Pancreas (tissue), 10 donors: ENCODE results near the gene IL16. TPM values are rescaled to one million over a fixed set of nuclear protein-coding genes. Genes with fewer than 3 reads are reported as not detected.
A peak's percentile ranks its signal among the peaks of the same experiment; 100 is the strongest.

Experiments used
- ATAC-seq, 4 donors: fragments of 200-7000 bp; cut with Tn5 transposase; one replicate each; pipeline versions ENCODE4 v1.8.0 to v1.9.1; 2020; ENCODE audit warnings: mild to moderate bottlenecking in 4 of 4, moderate library complexity in 4 of 4
- DNase-seq, 6 donors: peaks; one replicate each; pipeline ENCODE4 v3.0.0-alpha.2; 2020
- FAIRE-seq: peaks from 2 replicates; lab custom pipeline; 2012; peaks lifted over from hg19 to GRCh38; lab: Jason Lieb, UNC
- H3K27ac ChIP-seq, 4 donors: fragments of 200-600 bp; sonication (generic); 1 replicate in 3 of 4; 2 replicates in 1 of 4; pipeline versions ENCODE4 v1.5.0 to v1.8.0; 2020
- H3K27me3 ChIP-seq, 4 donors: fragments of 200-600 bp; one replicate each; pipeline ENCODE4 v1.8.0; 2021
- H3K36me3 ChIP-seq, 3 donors: fragments of 200-600 bp; sonication (generic) in 1 of 3; one replicate each; pipeline versions ENCODE4 v1.5.0 to v1.8.0; 2020 to 2021
- H3K4me1 ChIP-seq, 3 donors: fragments of 200-600 bp; one replicate each; pipeline ENCODE4 v1.8.0; 2021
- H3K4me3 ChIP-seq, 4 donors: fragments of 200-600 bp; sonication (generic) in 2 of 4; one replicate each; pipeline versions ENCODE4 v1.5.0 to v1.8.0; 2020 to 2021
- H3K9me3 ChIP-seq, 4 donors: fragments of 200-600 bp; one replicate each; pipeline ENCODE4 v1.8.0; 2021
- WGBS, 2 donors: extraction: QIAGEN DNeasy Blood & Tissue Kit; methylation state at CpG; one replicate each; pipeline ENCODE4 v1.1.7; 2013; 5-methylcytosine and 5-hydroxymethylcytosine counted together
- intact Hi-C, 3 donors: fragments of 100-400 bp; cut with DNase I; formaldehyde crosslinking; loops; one replicate each; pipeline versions ENCODE4 v1.11.1 to v1.14.2; 2022
- polyA plus RNA-seq, 2 donors: library from polyadenylated mRNA; stranded (reverse); fragments of 200-250 nt; gene quantifications; one replicate each; pipeline ENCODE4 v1.2.3, GENCODE V29; 2013
- total RNA-seq, 6 donors: library from RNA; stranded (reverse); fragmentation: NEBNext Ultra II Directional in 4 of 6; extraction: Animal tissue kit (Norgen Biotek cat#: 25700) in 4 of 6; gene quantifications; one replicate each; pipeline versions ENCODE4 v1.2.1 to v1.2.4, GENCODE V29; 2021 to 2023
- TF ChIP-seq, protein P1 (sequence below), 4 donors: fragments of 200-600 bp; sonication (generic) in 3 of 4; IDR thresholded peaks; one replicate each; pipeline versions ENCODE4 v1.5.0 to v1.8.0; 2021; ENCODE audit warnings: antibody characterized with exemption in 4 of 4
- donor health status: healthy with polysubstance abuse.
- donor health status: DM: no; HTN: no; CAD: no; lungs with moderate emphysema.
- donor health status: DM: no; HTN: no; CAD: no.
- donor health status: control.
- donor health status: control.
- donor health status: Bipolar disorder and iron deficiency.
- donor health status: DM: yes; HTN: yes; CAD: no.
- donor health status: DM: no; HTN: no; CAD: no.
- donor health status: DM: no; HTN: no; CAD: no.
- donor health status: DM: yes; HTN: yes; CAD: no.

The IL16 gene
- total and polyA plus RNA-seq, 8 donors = 0.79 to 7.0 (median 2.4) TPM

DNA sequence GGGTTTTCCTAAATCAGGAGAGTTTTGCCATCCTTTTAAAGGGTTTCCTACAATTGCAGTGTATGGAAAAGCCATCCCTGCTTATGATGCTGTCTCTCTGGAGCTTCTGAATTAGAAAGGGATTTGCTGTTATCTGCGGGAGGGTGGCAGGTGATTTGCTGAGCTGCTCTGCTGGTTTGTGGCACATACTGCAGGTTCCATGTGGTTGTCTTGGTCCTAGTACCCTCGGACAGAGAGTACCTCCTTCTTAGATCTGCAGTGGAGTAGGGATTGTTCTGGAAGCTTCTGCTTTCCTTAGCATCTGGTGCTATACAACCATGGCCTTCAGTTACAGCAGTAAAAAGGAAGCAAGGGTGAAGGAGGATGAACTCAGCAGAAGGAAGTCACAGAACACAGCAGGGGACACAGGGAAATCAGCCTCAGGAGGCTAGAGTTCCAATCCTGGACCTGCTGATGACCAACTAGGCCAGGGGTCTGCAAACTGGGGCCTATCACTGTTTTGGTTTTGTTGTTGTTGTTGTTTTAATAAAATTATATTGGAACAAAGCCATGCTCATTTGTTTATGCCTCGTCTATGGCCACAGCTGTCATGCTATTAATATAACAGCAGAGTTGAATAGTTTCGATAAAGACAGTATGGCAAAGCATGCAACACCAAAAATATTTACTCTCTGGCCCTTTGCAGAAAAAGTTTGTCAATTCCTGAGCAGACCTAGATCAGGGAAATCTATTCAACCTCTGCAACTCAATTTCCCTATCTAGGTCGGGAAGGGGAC, 87.8 kb downstream of the IL16 start:
- intact Hi-C loops = loop anchor here in 2 of 3 donors (5.0 to 10.0 kb wide), 2 partner anchors 113 to 120 kb away; no protein-coding TSS in a partner anchor
- H3K36me3 ChIP-seq = no peaks in the 10 kb centered on the region
- no peak overlapping the region for H3K4me3 ChIP-seq
- H3K4me1 ChIP-seq = no peaks in the 10 kb centered on the region
- ATAC-seq (peak in 1 of 4 donors; percentile 57), FAIRE-seq (no peak), DNase-seq (no peak)
- 69 to 73% methylated on average over 5 of the region's 5 CpGs for WGBS, 2 donors
- no peaks in the 10 kb centered on the region for H3K27me3 ChIP-seq
- H3K27ac ChIP-seq = no peak overlapping the region
- TF ChIP-seq, protein P1, sequence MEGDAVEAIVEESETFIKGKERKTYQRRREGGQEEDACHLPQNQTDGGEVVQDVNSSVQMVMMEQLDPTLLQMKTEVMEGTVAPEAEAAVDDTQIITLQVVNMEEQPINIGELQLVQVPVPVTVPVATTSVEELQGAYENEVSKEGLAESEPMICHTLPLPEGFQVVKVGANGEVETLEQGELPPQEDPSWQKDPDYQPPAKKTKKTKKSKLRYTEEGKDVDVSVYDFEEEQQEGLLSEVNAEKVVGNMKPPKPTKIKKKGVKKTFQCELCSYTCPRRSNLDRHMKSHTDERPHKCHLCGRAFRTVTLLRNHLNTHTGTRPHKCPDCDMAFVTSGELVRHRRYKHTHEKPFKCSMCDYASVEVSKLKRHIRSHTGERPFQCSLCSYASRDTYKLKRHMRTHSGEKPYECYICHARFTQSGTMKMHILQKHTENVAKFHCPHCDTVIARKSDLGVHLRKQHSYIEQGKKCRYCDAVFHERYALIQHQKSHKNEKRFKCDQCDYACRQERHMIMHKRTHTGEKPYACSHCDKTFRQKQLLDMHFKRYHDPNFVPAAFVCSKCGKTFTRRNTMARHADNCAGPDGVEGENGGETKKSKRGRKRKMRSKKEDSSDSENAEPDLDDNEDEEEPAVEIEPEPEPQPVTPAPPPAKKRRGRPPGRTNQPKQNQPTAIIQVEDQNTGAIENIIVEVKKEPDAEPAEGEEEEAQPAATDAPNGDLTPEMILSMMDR (IDR thresholded peaks at IDR 0.05) = no peak
- H3K9me3 ChIP-seq = no peaks in the 10 kb centered on the region

DNA sequence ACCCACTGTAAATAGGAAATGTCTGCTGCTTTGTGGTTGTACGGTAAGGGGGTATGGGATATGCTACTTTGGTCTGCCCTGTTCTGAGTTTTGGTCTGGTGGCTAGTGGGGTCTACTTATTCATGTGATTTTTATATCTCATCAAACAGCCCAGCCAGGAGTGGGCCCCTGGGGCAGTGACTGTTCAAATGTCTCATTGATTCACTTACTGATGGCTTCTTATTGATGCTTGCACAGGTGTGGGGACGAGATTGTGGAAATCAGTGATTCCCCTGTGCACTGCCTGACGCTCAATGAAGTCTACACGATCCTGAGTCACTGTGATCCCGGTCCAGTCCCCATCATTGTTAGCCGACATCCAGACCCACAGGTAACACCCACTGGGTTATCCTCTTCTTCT, 88.8 kb downstream of the IL16 start:
- H3K27ac ChIP-seq = no peak overlapping the region

DNA sequence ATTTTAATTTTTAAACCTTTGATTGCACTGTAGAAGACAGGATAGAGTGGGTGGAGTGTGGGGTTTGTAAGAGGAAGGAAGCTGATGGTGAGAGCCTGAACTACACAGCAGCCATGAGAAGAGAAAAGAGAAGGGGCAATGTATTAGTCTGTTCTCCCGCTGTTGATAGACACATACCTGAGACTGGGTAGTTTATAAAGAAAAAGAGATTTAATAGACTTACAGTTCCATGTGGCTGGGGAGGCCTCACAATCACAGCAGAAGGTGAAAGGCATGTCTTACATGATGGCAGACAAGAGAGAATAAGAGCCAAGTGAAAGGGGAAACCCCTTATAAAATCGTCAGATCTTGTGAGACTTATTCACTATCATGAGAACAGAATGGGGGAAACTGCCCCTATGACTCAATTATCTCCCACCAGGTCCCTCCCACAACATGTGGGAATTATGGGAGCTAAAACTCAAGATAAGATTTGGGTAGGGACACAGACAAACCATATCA, 90.0 kb downstream of the IL16 start:
- peak in 1 of 4 donors; percentile 56 for ATAC-seq
- TF ChIP-seq, protein P1 (IDR thresholded peaks at IDR 0.05) = no peak
- DNase-seq = no peak
- Histone ChIP-seq H3K4me3 (no peak overlapping the region), H3K27me3 (no peaks in the 10 kb centered on the region), H3K4me1 (no peaks in the 10 kb centered on the region), H3K27ac (no peak overlapping the region), H3K36me3 (no peaks in the 10 kb centered on the region), H3K9me3 (no peaks in the 10 kb centered on the region)
- WGBS, 2 donors = 71 to 76% methylated on average over 2 of the region's 2 CpGs
- no peak for FAIRE-seq
- intact Hi-C loops = loop anchor here in 1 of 3 donors (10.0 kb wide), 1 partner anchor 118 kb away; no protein-coding TSS in a partner anchor

More for the DNA sequence above, 88.8 kb downstream of the IL16 start:
- Histone ChIP-seq H3K27me3 (no peaks in the 10 kb centered on the region), H3K4me3 (no peak overlapping the region), H3K36me3 (no peaks in the 10 kb centered on the region), H3K4me1 (no peaks in the 10 kb centered on the region), H3K9me3 (no peaks in the 10 kb centered on the region)
- FAIRE-seq (no peak), DNase-seq (no peak), ATAC-seq (no peak)
- intact Hi-C loops = loop anchor here in 1 of 3 donors (10.0 kb wide), 1 partner anchor 119 kb away; no protein-coding TSS in a partner anchor
- 79 to 85% methylated on average over 6 of the region's 6 CpGs for WGBS, 2 donors
- TF ChIP-seq, protein P1 (IDR thresholded peaks at IDR 0.05) = no peak

DNA sequence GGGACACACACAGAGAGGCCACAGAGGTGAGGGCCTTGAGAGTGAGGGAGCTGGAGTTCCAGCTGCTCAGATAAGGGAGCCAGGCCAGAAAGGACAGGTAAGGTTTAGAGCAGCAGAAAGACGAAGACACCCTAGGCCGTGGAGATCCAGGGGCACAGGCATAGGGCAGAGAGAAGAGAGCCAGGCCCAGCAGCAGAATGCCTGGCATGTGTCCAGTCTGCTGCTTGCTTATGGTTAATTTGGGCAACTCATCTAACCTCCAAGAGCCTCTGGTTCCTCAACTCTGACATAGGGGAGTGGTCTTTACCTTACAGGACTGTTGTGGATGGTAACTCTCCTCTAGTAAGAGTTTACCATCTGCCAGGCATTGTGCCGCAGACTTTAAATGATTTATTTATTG, 91.4 kb downstream of the IL16 start:
- H3K27me3 ChIP-seq = no peaks in the 10 kb centered on the region
- ATAC-seq (no peak), FAIRE-seq (no peak), DNase-seq (no peak)
- intact Hi-C loops = loop anchor here in 1 of 3 donors (10.0 kb wide), 1 partner anchor 117 kb away; no protein-coding TSS in a partner anchor
- H3K9me3 ChIP-seq = no peaks in the 10 kb centered on the region
- H3K27ac ChIP-seq = no peak overlapping the region
- no peaks in the 10 kb centered on the region for H3K36me3 ChIP-seq
- WGBS, 2 donors = 92 to 100% methylated on average over 3 of the region's 3 CpGs
- TF ChIP-seq, protein P1 (IDR thresholded peaks at IDR 0.05) = no peak
- no peaks in the 10 kb centered on the region for H3K4me1 ChIP-seq
- H3K4me3 ChIP-seq = no peak overlapping the region
